H7 (cell line): ENCODE results near the gene FABP6. TPM values are rescaled to one million over a fixed set of nuclear protein-coding genes. Genes with fewer than 3 reads are reported as not detected.

ENCODE experiments used
- DNase-seq: peaks from one replicate; pipeline ENCODE4 v3.0.0; 2012
- H3K27me3 ChIP-seq: 2 replicates; pipeline ENCODE4 v1.6.0; 2011; ENCODE audit warnings: mild to moderate bottlenecking, low read length; ENCODE audit not compliant: control insufficient read depth, insufficient read depth
- H3K36me3 ChIP-seq: replicated peaks from 2 replicates; pipeline ENCODE4 v1.5.1; 2011; ENCODE audit warnings: low read length; ENCODE audit not compliant: control insufficient read depth, insufficient read depth
- H3K4me3 ChIP-seq: 2 replicates; pipeline ENCODE4 v1.5.1; 2011; ENCODE audit warnings: low read depth, mild to moderate bottlenecking, control low read depth, low read length, moderate library complexity; ENCODE audit not compliant: insufficient read depth
- total RNA-seq: library from RNA; depleted of rRNA; stranded (reverse); fragments of >200 nt; shearing (Covaris generic); gene quantifications from 2 replicates; pipeline ENCODE4 v1.2.3, GENCODE V29; 2014

FABP6 gene
- total RNA-seq, 1 experiment from 2014 or later, result 1.3 TPM

- DNase-seq, result no peak
- Histone ChIP-seq H3K36me3 (no peaks in the 10 kb centered on the region), H3K4me3 (peak overlapping the region; percentile 28; the same call in 1 of the 2 replicates), H3K27me3 (no peaks in the 10 kb centered on the region)
Measured at GRCh38 chr5:160198841-160199409, 30.4 kb upstream of the FABP6 start.

- Histone ChIP-seq H3K27me3 (no peaks in the 10 kb centered on the region), H3K4me3 (peak overlapping the region; percentile 28), H3K36me3 (no peaks in the 10 kb centered on the region)
- DNase-seq, result peak; percentile 95
Measured at GRCh38 chr5:160199410-160199911, 29.8 kb upstream of the FABP6 start.

- H3K4me3 ChIP-seq, result no peak overlapping the region
- no peak for DNase-seq
- H3K36me3 ChIP-seq, result no peaks in the 10 kb centered on the region
- no peaks in the 10 kb centered on the region for H3K27me3 ChIP-seq
Measured at GRCh38 chr5:160207061-160207460, 22.2 kb upstream of the FABP6 start.

GRCh38 chr5:160209917-160210316 lies 19.4 kb upstream of the FABP6 start:
- no peak for DNase-seq
- Histone ChIP-seq H3K36me3 (no peaks in the 10 kb centered on the region), H3K27me3 (no peaks in the 10 kb centered on the region), H3K4me3 (no peak overlapping the region)

- H3K36me3 ChIP-seq, result no peaks in the 10 kb centered on the region
- no peaks in the 10 kb centered on the region for H3K27me3 ChIP-seq
- no peak for DNase-seq
Measured at GRCh38 chr5:160210606-160211005, 18.7 kb upstream of the FABP6 start.

GRCh38 chr5:160211352-160211751 lies 18.0 kb upstream of the FABP6 start:
- H3K4me3 ChIP-seq, result no peak overlapping the region
- no peaks in the 10 kb centered on the region for H3K36me3 ChIP-seq
- no peaks in the 10 kb centered on the region for H3K27me3 ChIP-seq
- no peak for DNase-seq

More at GRCh38 chr5:160210606-160211005, 18.7 kb upstream of the FABP6 start:
- H3K4me3 ChIP-seq, result no peak overlapping the region

GRCh38 chr5:160213537-160213936 lies 15.8 kb upstream of the FABP6 start:
- Histone ChIP-seq H3K36me3 (no peaks in the 10 kb centered on the region), H3K4me3 (no peak overlapping the region), H3K27me3 (no peaks in the 10 kb centered on the region)
- no peak for DNase-seq

- Histone ChIP-seq H3K36me3 (no peaks in the 10 kb centered on the region), H3K4me3 (no peak overlapping the region), H3K27me3 (no peaks in the 10 kb centered on the region)
- DNase-seq, result no peak
Measured at GRCh38 chr5:160219356-160219755, 9.9 kb upstream of the FABP6 start.

GRCh38 chr5:160221082-160221481 lies 8.2 kb upstream of the FABP6 start:
- no peak overlapping the region for H3K4me3 ChIP-seq
- DNase-seq, result no peak
- H3K27me3 ChIP-seq, result no peaks in the 10 kb centered on the region
- H3K36me3 ChIP-seq, result no peaks in the 10 kb centered on the region

- H3K4me3 ChIP-seq, result no peak overlapping the region
- no peaks in the 10 kb centered on the region for H3K36me3 ChIP-seq
- no peaks in the 10 kb centered on the region for H3K27me3 ChIP-seq
- no peak for DNase-seq
Measured at GRCh38 chr5:160227012-160227411, 2.3 kb upstream of the FABP6 start.

GRCh38 chr5:160230686-160231527 lies 1.6 kb downstream of the FABP6 start:
- no peaks in the 10 kb centered on the region for H3K36me3 ChIP-seq
- H3K27me3 ChIP-seq, result no peaks in the 10 kb centered on the region
- no peak overlapping the region for H3K4me3 ChIP-seq
- no peak for DNase-seq

GRCh38 chr5:160231783-160232342 lies 2.6 kb downstream of the FABP6 start:
- DNase-seq, result peak; percentile 52
- no peak overlapping the region for H3K4me3 ChIP-seq
- no peaks in the 10 kb centered on the region for H3K27me3 ChIP-seq
- no peaks in the 10 kb centered on the region for H3K36me3 ChIP-seq

- DNase-seq, result no peak
- Histone ChIP-seq H3K36me3 (no peaks in the 10 kb centered on the region), H3K27me3 (no peaks in the 10 kb centered on the region), H3K4me3 (no peak overlapping the region)
Measured at GRCh38 chr5:160233215-160233614, 3.9 kb downstream of the FABP6 start.

GRCh38 chr5:160235731-160236130 lies 6.4 kb downstream of the FABP6 start:
- Histone ChIP-seq H3K4me3 (no peak overlapping the region), H3K36me3 (no peaks in the 10 kb centered on the region), H3K27me3 (no peaks in the 10 kb centered on the region)
- DNase-seq, result no peak

GRCh38 chr5:160237571-160238093 lies 8.3 kb downstream of the FABP6 start:
- no peak overlapping the region for H3K4me3 ChIP-seq
- no peaks in the 10 kb centered on the region for H3K27me3 ChIP-seq
- no peaks in the 10 kb centered on the region for H3K36me3 ChIP-seq
- peak; percentile 83 for DNase-seq
